ENCODE data around the gene OR1M1. TPM values are rescaled to one million over a fixed set of nuclear protein-coding genes. Genes with fewer than 3 reads are reported as not detected.

The OR1M1 gene
- total RNA-seq, 4 donors from 2014 or later = not detected

DNA sequence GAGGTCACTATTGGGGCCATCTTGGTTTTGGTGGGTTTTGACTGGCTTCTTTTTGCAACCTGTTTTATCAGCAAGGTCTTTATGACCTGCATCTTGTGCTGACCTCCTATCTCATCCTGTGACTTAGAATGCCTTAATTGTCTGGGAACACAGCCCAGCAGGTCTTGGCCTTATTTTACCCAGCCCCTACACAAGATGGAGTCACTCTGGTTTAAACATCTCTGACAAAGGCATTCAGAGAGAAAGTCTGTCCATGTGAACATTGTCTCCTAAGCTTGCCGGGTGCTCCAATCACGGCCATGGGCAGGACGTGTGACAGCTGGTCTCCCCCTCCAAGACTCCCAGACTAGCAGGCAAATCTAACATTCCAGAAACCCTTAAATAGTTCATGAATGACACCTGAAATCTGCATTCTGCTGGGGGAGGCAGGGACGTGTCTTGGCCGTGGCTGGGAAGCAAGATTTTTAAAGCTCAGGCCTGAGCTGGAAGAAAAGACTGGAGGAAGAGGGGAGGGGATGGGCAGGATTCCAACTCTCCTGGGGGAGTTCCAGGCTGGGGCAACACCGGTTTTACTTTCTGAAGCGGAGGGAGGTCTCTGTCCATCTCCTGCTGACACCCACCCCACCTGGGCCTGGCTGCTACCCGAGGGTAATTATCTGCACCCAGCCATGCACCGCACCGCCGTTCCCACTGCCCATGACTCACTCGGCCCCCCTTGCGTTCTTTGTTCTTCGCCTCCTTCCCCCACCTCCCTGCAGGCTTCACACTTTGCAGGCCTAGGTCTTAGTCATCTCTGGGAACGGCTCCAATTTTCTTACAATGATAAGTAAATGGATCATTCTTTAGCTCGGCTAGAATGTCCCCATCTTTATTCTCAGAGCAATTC, 11.6 kb upstream of the OR1M1 start:
- TF ChIP-seq POLR2A (IDR thresholded peaks at IDR 0.05) = no peak
- TF ChIP-seq, protein P1, sequence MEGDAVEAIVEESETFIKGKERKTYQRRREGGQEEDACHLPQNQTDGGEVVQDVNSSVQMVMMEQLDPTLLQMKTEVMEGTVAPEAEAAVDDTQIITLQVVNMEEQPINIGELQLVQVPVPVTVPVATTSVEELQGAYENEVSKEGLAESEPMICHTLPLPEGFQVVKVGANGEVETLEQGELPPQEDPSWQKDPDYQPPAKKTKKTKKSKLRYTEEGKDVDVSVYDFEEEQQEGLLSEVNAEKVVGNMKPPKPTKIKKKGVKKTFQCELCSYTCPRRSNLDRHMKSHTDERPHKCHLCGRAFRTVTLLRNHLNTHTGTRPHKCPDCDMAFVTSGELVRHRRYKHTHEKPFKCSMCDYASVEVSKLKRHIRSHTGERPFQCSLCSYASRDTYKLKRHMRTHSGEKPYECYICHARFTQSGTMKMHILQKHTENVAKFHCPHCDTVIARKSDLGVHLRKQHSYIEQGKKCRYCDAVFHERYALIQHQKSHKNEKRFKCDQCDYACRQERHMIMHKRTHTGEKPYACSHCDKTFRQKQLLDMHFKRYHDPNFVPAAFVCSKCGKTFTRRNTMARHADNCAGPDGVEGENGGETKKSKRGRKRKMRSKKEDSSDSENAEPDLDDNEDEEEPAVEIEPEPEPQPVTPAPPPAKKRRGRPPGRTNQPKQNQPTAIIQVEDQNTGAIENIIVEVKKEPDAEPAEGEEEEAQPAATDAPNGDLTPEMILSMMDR (IDR thresholded peaks at IDR 0.05) = no peak
- no peaks in the 10 kb centered on the region for H3K9me3 ChIP-seq
- H3K27ac ChIP-seq = peak overlapping the region in 2 of 3 donors; percentile 10 to 45
- H3K27me3 ChIP-seq = no peaks in the 10 kb centered on the region
- peaks cover 5 to 15% of the 10 kb centered on the region in 2 donors for H3K4me1 ChIP-seq
- peak; percentile 73 to 74 for DNase-seq
- no peaks in the 10 kb centered on the region for H3K36me3 ChIP-seq
- WGBS, 2 donors = 22 to 25% methylated on average over 16 of the region's 16 CpGs
- intact Hi-C loops (cut with DNase I) = loop anchor here (10.0 kb wide), 1 partner anchor 421 kb away; no protein-coding TSS in a partner anchor
- H3K4me3 ChIP-seq (replicated peaks in 1 of 3) = no peak overlapping the region

DNA sequence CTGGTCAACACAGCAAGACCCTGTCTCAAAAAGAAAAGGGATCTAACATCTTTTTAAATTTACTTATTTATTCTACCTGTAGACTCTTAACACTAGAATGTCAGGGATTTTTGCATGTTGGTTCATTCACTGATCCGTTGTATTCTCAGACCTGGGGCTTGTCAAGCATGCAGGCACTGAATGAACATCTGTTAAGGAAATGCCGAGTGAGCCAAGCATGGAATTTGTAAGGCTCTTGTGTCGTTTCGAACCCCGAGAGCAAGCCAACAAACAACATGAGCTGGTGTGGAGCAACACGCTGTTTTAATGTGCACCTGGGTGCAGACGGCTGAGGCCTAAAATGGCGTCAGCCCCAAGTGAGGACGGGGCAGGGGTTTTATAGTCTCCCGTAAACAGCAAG, 10.0 kb upstream of the OR1M1 start:
- H3K27me3 ChIP-seq = no peaks in the 10 kb centered on the region
- no peak overlapping the region for H3K27ac ChIP-seq
- H3K4me3 ChIP-seq (replicated peaks in 1 of 3) = no peak overlapping the region
- TF ChIP-seq POLR2A (IDR thresholded peaks at IDR 0.05) = no peak
- TF ChIP-seq, protein P1 (IDR thresholded peaks at IDR 0.05) = no peak
- intact Hi-C loops (cut with DNase I) = loop anchor here (10.0 kb wide), 1 partner anchor 422 kb away; no protein-coding TSS in a partner anchor
- no peaks in the 10 kb centered on the region for H3K36me3 ChIP-seq
- 45 to 58% methylated on average over 10 of the region's 10 CpGs for WGBS, 2 donors
- no peak for DNase-seq
- H3K4me1 ChIP-seq = peaks cover 5 to 15% of the 10 kb centered on the region in 2 donors
- no peaks in the 10 kb centered on the region for H3K9me3 ChIP-seq

DNA sequence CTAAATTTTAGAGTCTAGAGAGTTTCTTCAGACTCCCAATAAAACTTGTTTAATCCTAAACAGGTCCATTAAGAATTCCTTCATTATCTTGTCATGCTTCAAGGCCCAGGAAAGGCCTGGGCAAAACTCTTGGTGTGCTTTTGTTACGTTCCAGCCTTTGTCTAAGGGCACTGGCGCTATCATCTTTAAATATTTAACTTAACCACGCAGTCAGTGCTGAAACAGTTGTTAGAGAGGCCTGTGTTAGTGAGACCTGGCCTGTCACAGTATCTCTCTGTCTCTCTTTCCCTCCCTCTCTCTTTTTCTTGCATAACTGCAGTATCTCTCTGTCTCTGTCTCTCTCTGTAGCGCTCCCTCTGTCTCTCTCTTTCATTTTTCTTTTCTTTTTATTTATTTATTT, 8.2 kb upstream of the OR1M1 start:
- Histone ChIP-seq H3K9me3 (no peaks in the 10 kb centered on the region), H3K4me3 (replicated peaks in 1 of 3) (no peak overlapping the region), H3K36me3 (no peaks in the 10 kb centered on the region), H3K27ac (no peak overlapping the region), H3K4me1 (peaks cover 5 to 15% of the 10 kb centered on the region in 2 donors), H3K27me3 (no peaks in the 10 kb centered on the region)
- TF ChIP-seq POLR2A (IDR thresholded peaks at IDR 0.05) = no peak
- TF ChIP-seq, protein P1 (IDR thresholded peaks at IDR 0.05) = no peak
- 80 to 81% methylated on average over 4 of the region's 4 CpGs for WGBS, 2 donors
- intact Hi-C loops (cut with DNase I) = loop anchor here (10.0 kb wide), 1 partner anchor 424 kb away; no protein-coding TSS in a partner anchor
- DNase-seq = no peak

DNA sequence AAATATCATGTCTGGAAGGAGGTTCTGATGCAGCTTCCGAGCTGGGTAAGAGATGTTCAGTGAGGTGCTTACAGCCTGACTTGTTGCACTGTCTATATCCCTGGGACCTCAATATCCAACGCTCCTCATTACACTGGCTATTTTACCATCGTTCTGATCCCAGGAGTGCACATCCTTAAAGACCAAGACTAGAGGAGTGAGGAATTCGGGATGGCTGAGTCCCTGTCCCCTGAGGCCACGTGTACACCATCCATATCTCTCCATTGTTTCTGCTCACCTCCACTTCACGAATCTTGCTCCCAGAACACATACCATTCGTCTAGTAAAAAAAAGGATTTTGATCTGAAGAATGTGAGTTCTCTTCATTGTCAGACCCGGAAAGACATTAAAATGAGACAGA, 20.5 kb downstream of the OR1M1 start, which contains the start of gene OR7G2:
Gene OR7G2, minus strand, starts transcription at position 101 of the 400 bp plus-strand sequence. CDS start 4,232 bp downstream, outside the sequence.
- TF ChIP-seq, protein P1 (IDR thresholded peaks at IDR 0.05) = no peak
- TF ChIP-seq POLR2A (IDR thresholded peaks at IDR 0.05) = no peak
- WGBS, 2 donors = 67 to 69% methylated on average over 8 of the region's 8 CpGs
- intact Hi-C loops (cut with DNase I) = no loop called here
- H3K4me1 ChIP-seq = no peaks in the 10 kb centered on the region
- H3K27ac ChIP-seq = no peak within 1 kb of the TSS
- no peaks in the 10 kb centered on the region for H3K9me3 ChIP-seq
- no peaks in the 10 kb centered on the region for H3K36me3 ChIP-seq
- peaks cover 3% of the 10 kb centered on the region for H3K27me3 ChIP-seq
- no peak for DNase-seq
- H3K4me3 ChIP-seq (replicated peaks in 1 of 3) = no peak within 1 kb of the TSS

DNA sequence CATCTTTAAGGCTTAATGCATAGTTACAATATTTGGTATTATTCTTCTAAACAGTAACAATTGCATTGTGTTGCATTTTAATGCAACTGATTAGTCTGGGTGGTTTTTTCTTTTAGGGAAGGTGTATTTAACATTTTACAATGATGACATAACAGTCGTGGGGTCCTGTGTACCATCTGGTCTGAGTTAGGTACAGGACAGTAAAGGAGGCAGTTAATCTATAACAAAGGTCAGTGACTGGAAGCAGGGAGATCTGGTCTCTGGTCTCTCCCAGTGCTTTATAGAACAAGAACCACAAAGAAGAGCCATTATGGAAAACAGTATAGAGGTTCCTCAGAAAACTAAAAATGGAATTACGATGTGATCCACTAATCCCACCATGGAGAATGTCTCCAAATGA, 23.1 kb downstream of the OR1M1 start:
- TF ChIP-seq, protein P1 (IDR thresholded peaks at IDR 0.05) = no peak
- no peak for TF ChIP-seq POLR2A (IDR thresholded peaks at IDR 0.05)
- H3K27me3 ChIP-seq = peaks cover 3% of the 10 kb centered on the region
- intact Hi-C loops (cut with DNase I) = no loop called here

More for the DNA sequence above, 23.1 kb downstream of the OR1M1 start:
- Histone ChIP-seq H3K36me3 (no peaks in the 10 kb centered on the region), H3K4me3 (replicated peaks in 1 of 3) (no peak overlapping the region), H3K27ac (no peak overlapping the region), H3K9me3 (no peaks in the 10 kb centered on the region), H3K4me1 (no peaks in the 10 kb centered on the region)
- DNase-seq = no peak
- WGBS, 2 donors = 49 to 55% methylated on average over 2 of the region's 2 CpGs
